ENCODE data around the gene RCN1.
"Not testable (repeated sequence)": the region's sequence is repeated elsewhere in the genome, so short reads cannot be mapped to it uniquely, and the experiment has no call there.

- TF ChIP-seq, protein P1, sequence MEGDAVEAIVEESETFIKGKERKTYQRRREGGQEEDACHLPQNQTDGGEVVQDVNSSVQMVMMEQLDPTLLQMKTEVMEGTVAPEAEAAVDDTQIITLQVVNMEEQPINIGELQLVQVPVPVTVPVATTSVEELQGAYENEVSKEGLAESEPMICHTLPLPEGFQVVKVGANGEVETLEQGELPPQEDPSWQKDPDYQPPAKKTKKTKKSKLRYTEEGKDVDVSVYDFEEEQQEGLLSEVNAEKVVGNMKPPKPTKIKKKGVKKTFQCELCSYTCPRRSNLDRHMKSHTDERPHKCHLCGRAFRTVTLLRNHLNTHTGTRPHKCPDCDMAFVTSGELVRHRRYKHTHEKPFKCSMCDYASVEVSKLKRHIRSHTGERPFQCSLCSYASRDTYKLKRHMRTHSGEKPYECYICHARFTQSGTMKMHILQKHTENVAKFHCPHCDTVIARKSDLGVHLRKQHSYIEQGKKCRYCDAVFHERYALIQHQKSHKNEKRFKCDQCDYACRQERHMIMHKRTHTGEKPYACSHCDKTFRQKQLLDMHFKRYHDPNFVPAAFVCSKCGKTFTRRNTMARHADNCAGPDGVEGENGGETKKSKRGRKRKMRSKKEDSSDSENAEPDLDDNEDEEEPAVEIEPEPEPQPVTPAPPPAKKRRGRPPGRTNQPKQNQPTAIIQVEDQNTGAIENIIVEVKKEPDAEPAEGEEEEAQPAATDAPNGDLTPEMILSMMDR (IDR thresholded peaks at IDR 0.05; ENCODE audit: insufficient read depth, low read depth, low read length) = not testable (repeated sequence)
- TF ChIP-seq EZH2 (IDR thresholded peaks at IDR 0.05; ENCODE audit: insufficient read depth, low read length) = not testable (repeated sequence)
Measured at GRCh38 chr11:32119139-32119538, 28.3 kb downstream of the RCN1 start.

Measured in astrocyte (in vitro differentiated cells and primary cell).